Posterior vena cava (tissue), 2 donors: ENCODE data around the gene ZP2. TPM values are rescaled to one million over a fixed set of nuclear protein-coding genes. Genes with fewer than 3 reads are reported as not detected.
"Not testable (repeated sequence)": the region's sequence is repeated elsewhere in the genome, so short reads cannot be mapped to it uniquely, and the experiment has no call there.

Source experiments
- DNase-seq: peaks from one replicate; pipeline ENCODE4 v3.0.0-alpha.2; 2020; ENCODE audit warnings: low spot score
- intact Hi-C, 2 donors: fragments of 100-400 bp; cut with DNase I; formaldehyde crosslinking; loops; one replicate each; pipeline versions ENCODE4 v1.14.1 to v1.14.2; 2022 to 2023
- total RNA-seq, 2 donors: library from RNA; stranded (reverse); fragmentation: NEBNext Ultra II Directional; extraction: Animal tissue kit (Norgen Biotek cat#: 25700); gene quantifications; one replicate each; pipeline ENCODE4 v1.2.1, GENCODE V29; 2021
- donor health status: DM: yes; HTN: yes; CAD: no.
- donor health status: DM: yes; HTN: yes; CAD: no.

Gene ZP2
- total RNA-seq, 2 donors from 2014 or later = not detected

- intact Hi-C loops = loop anchor here in 1 of 2 donors (2.0 kb wide), 1 partner anchor 142 kb away; no protein-coding TSS in a partner anchor
- peak; percentile 96 for DNase-seq
Measured at GRCh38 chr16:21158208-21159110, 52.9 kb downstream of the ZP2 start, which contains the start of gene LDAF1. TSS of gene LDAF1 (plus strand) at chr16:21158674. CDS start at chr16:21161183, 2,509 bp downstream.

- intact Hi-C loops = loop anchor here in 1 of 2 donors (2.0 kb wide), 1 partner anchor 143 kb away; no protein-coding TSS in a partner anchor
- DNase-seq = no peak
Measured at GRCh38 chr16:21157632-21158031, 53.7 kb downstream of the ZP2 start.

GRCh38 chr16:21156767-21157467, 54.5 kb downstream of the ZP2 start:
- intact Hi-C loops = no loop called here
- no peak for DNase-seq

GRCh38 chr16:21156011-21156410, 55.4 kb downstream of the ZP2 start:
- DNase-seq, intact Hi-C loops: not testable (repeated sequence)

- not testable (repeated sequence) for DNase-seq
- intact Hi-C loops = loop anchor here in 1 of 2 donors (5.0 kb wide), 1 partner anchor 1959 kb away; no protein-coding TSS in a partner anchor
Measured at GRCh38 chr16:21153124-21153729, 58.1 kb downstream of the ZP2 start.

GRCh38 chr16:21152160-21153030, 59.0 kb downstream of the ZP2 start:
- intact Hi-C loops = loop anchor here in 1 of 2 donors (5.0 kb wide), 1 partner anchor 1960 kb away; no protein-coding TSS in a partner anchor
- DNase-seq = not testable (repeated sequence)

GRCh38 chr16:21150375-21151001, 60.9 kb downstream of the ZP2 start, which contains the start of gene DNAH3:
TSS of gene DNAH3 (minus strand) at chr16:21150846. CDS start at chr16:21150319, 527 bp downstream.
- intact Hi-C loops = loop anchor here in 1 of 2 donors (5.0 kb wide), 1 partner anchor 1962 kb away; no protein-coding TSS in a partner anchor
- DNase-seq = no peak

Other genes starting within 250 kb of the ZP2 start
- not detected for gene DNAH3, start 60.7 kb downstream of the ZP2 start, total RNA-seq
- 10 to 100 TPM; 39.8 to 49.6 TPM for gene LDAF1, start 52.9 kb downstream of the ZP2 start, total RNA-seq
- not detected for gene ANKS4B, start 22.1 kb upstream of the ZP2 start, total RNA-seq
- gene CRYM, start 66.7 kb upstream of the ZP2 start, total RNA-seq = 1 to 10 TPM in 1 of 2 donors, under 1 TPM in 1; 0.93 to 1.0 TPM